Gastroesophageal sphincter (tissue), 3 donors: ENCODE data around the gene NID2.

Experiments
- CTCF ChIP-seq, 4 experiments: fragments of 200-600 bp in 2 of 4; fragments of 450-650 bp in 2 of 4; sonication (generic) in 1 of 4; IDR thresholded peaks; one replicate each; pipeline ENCODE4 v1.5.1; 2017 to 2019; ENCODE audit warnings: antibody characterized with exemption in 4 of 4, mild to moderate bottlenecking in 2 of 4, moderate library complexity in 2 of 4
- POLR2AphosphoS5 ChIP-seq: sonication (generic); formaldehyde crosslinking; IDR thresholded peaks from one replicate; pipeline ENCODE4 v1.6.1; 2017; ENCODE audit warnings: antibody characterized with exemption

GRCh38 chr14:52094546-52095271, 25.9 kb upstream of the NID2 start:
- TF ChIP-seq CTCF (IDR thresholded peaks at IDR 0.05) = no peak
- no peak for TF ChIP-seq POLR2AphosphoS5
